HepG2 (cell line): ENCODE measurements around the gene TRIO. TPM values are rescaled to one million over a fixed set of nuclear protein-coding genes. Genes with fewer than 3 reads are reported as not detected.

ENCODE experiments used
- ATAC-seq: fragments of 200-7000 bp; cut with Tn5 transposase; 3 replicates; pipeline ENCODE4 v1.9.1; 2020; ENCODE audit warnings: mild to moderate bottlenecking, moderate library complexity
- BruUV-seq: library from RNA; stranded (reverse); fragments of 400-500 nt; replicated peaks from 2 replicates; lab custom pipeline; 2021; lab: Mats Ljungman, UMichigan
- CTCF ChIA-PET: fragments of 300-600 bp; formaldehyde crosslinking; extraction: SDS; loops from one replicate; lab custom pipeline; 2021; ENCODE audit warnings: low total read pairs, inconsistent platforms, low intra/inter-chr PET ratio; lab: Yijun Ruan, JAX
- POLR2A ChIA-PET: fragments of 350-600 bp; sonication (Branson Sonifier 250); formaldehyde crosslinking; loops from one replicate; lab custom pipeline; 2020; ENCODE audit warnings: antibody characterized with exemption, inconsistent platforms; lab: Yijun Ruan, JAX
- DNase-seq: peaks from one replicate; pipeline ENCODE4 v3.0.0-alpha.2; 2015; ENCODE audit warnings: low spot score
- FAIRE-seq: peaks from 3 replicates; lab custom pipeline; 2011; peaks lifted over from hg19 to GRCh38; lab: Jason Lieb, UNC
- H2AFZ ChIP-seq: one replicate; pipeline ENCODE4 v1.6.1; 2011; ENCODE audit warnings: low read length, inconsistent platforms
- H3K27ac ChIP-seq: fragments of 300-600 bp; 3 replicates; pipeline ENCODE4 v1.8.0; 2011; ENCODE audit warnings: mixed run types, mild to moderate bottlenecking, mixed read lengths, low read length, inconsistent platforms; ENCODE audit not compliant: insufficient read depth; ENCODE audit errors: extremely low read length
- H3K27me3 ChIP-seq, 2 experiments: fragments of 200-600 bp in 1 of 2; 2 replicates in 1 of 2; 3 replicates in 1 of 2; pipeline versions ENCODE4 v1.6.0 to v1.8.0; 2011; ENCODE audit warnings: low read length in 2 of 2, mild to moderate bottlenecking in 2 of 2, moderate library complexity in 2 of 2, inconsistent platforms in 1 of 2; ENCODE audit not compliant: insufficient read depth in 2 of 2, control insufficient read depth in 1 of 2
- H3K36me3 ChIP-seq, 2 experiments: fragments of 200-600 bp in 1 of 2; replicated peaks in 1 of 2; 2 replicates in 1 of 2; 3 replicates in 1 of 2; pipeline versions ENCODE4 v1.5.1 to v1.8.0; 2011; ENCODE audit warnings: low read length in 2 of 2, inconsistent platforms in 1 of 2; ENCODE audit not compliant: insufficient read depth in 2 of 2, control insufficient read depth in 1 of 2
- H3K4me1 ChIP-seq: 2 replicates; pipeline ENCODE4 v1.5.1; 2012; ENCODE audit warnings: low read length, inconsistent platforms; ENCODE audit not compliant: insufficient read depth
- H3K4me2 ChIP-seq: 2 replicates; pipeline ENCODE4 v1.6.0; 2011; ENCODE audit warnings: low read depth, low read length, inconsistent platforms
- H3K4me3 ChIP-seq, 3 experiments: fragments of 200-600 bp in 1 of 3; sonication (generic), shearing (Covaris generic) in 1 of 3; replicated peaks in 1 of 3; 2 replicates each; pipeline ENCODE4 v1.5.1; 2011 to 2016; ENCODE audit warnings: low read length in 3 of 3, inconsistent platforms in 2 of 3, low read depth in 2 of 3, mild to moderate bottlenecking in 2 of 3, control low read depth in 1 of 3, mixed read lengths in 1 of 3; ENCODE audit not compliant: insufficient read depth in 1 of 3
- H3K79me2 ChIP-seq: one replicate; pipeline ENCODE4 v1.6.1; 2011; ENCODE audit warnings: low read length, inconsistent platforms; ENCODE audit not compliant: insufficient read depth
- H3K9ac ChIP-seq: 2 replicates; pipeline ENCODE4 v1.6.0; 2011; ENCODE audit warnings: mild to moderate bottlenecking, low read depth, low read length, inconsistent platforms; ENCODE audit not compliant: insufficient read depth
- H3K9me3 ChIP-seq: 2 replicates; pipeline ENCODE4 v1.5.1; 2012; ENCODE audit warnings: mild to moderate bottlenecking, low read length
- H4K20me1 ChIP-seq: 2 replicates; pipeline ENCODE4 v1.6.0; 2011; ENCODE audit warnings: inconsistent platforms, mild to moderate bottlenecking, low read length, moderate library complexity; ENCODE audit not compliant: insufficient read depth
- ARID2 ChIP-seq: sonication (generic); formaldehyde crosslinking; IDR thresholded peaks from 2 replicates; pipeline ENCODE4 v1.8.1; 2022; ENCODE audit warnings: mild to moderate bottlenecking, missing genetic modification reagents, borderline replicate concordance
- CHD4 ChIP-seq: fragments of 200-600 bp; sonication (generic); IDR thresholded peaks from 2 replicates; pipeline ENCODE4 v1.7.0; 2017; ENCODE audit warnings: mild to moderate bottlenecking, low read length, borderline replicate concordance
- SIN3B ChIP-seq: fragments of 150-350 bp; IDR thresholded peaks from 2 replicates; pipeline ENCODE4 v1.6.1; 2014; ENCODE audit warnings: low read length
- ZKSCAN5 ChIP-seq: sonication (generic); formaldehyde crosslinking; IDR thresholded peaks from 2 replicates; pipeline ENCODE4 v1.5.1; 2020; ENCODE audit warnings: mild to moderate bottlenecking, missing genetic modification reagents
- ZNF17 ChIP-seq: sonication (generic); formaldehyde crosslinking; IDR thresholded peaks from 2 replicates; pipeline ENCODE4 v1.5.0; 2020; ENCODE audit warnings: mild to moderate bottlenecking, missing genetic modification reagents
- ZNF567 ChIP-seq: sonication (generic); formaldehyde crosslinking; IDR thresholded peaks from 2 replicates; pipeline ENCODE4 v1.8.1; 2023; ENCODE audit warnings: mild to moderate bottlenecking, missing genetic modification reagents, borderline replicate concordance
- WGBS: methylation state at CpG from one replicate; pipeline ENCODE4 v1.1.6; 2017; ENCODE audit warnings: low lambda C conversion rate; 5-methylcytosine and 5-hydroxymethylcytosine counted together
- in situ Hi-C: cut with HindIII; loops from 2 replicates; pipeline ENCODE4 v1.10.0; 2017; ENCODE audit warnings: low pct_unique_long_range_greater_than_20kb; ENCODE audit not compliant: extremely low pct_ligation_motif_present
- intact Hi-C: fragments of 100-400 bp; cut with micrococcal nuclease; formaldehyde crosslinking; loops from one replicate; pipeline ENCODE4 v1.10.0; 2022; ENCODE audit not compliant: unreplicated experiment
- polyA plus RNA-seq, 8 experiments: library from polyadenylated mRNA; depleted of rRNA in 3 of 8; stranded (reverse) in 7 of 8; unstranded in 1 of 8; fragments of >200 nt; fragmentation: Illumina TruSeq in 4 of 8; extraction: Trizol in 4 of 8; gene quantifications; 2 replicates each; pipeline versions ENCODE4 v1.2.1 to v1.2.3, GENCODE V29; 2011 to 2016; ENCODE audit warnings: low read depth in 4 of 8, missing spikeins in 1 of 8, mixed read lengths in 1 of 8; ENCODE audit not compliant: insufficient read depth in 1 of 8
- total RNA-seq, 5 experiments: library from RNA; depleted of rRNA; stranded (reverse); fragments of >200 nt; fragmentation: Illumina TruSeq; extraction: Trizol; gene quantifications; 2 replicates each; pipeline ENCODE4 v1.2.3, GENCODE V29; 2016; ENCODE audit warnings: low read depth in 1 of 5
- TF ChIP-seq, protein P1 (sequence below): sonication (generic); formaldehyde crosslinking; IDR thresholded peaks from 2 replicates; pipeline ENCODE4 v1.9.0; 2021; ENCODE audit warnings: missing genetic modification reagents, borderline replicate concordance
- TF ChIP-seq, protein P2 (sequence below): sonication (generic); formaldehyde crosslinking; IDR thresholded peaks from 2 replicates; pipeline ENCODE4 v1.4.0; 2020; ENCODE audit warnings: missing genetic modification reagents, borderline replicate concordance
- TF ChIP-seq, protein P3 (sequence below): sonication (generic); formaldehyde crosslinking; IDR thresholded peaks from 2 replicates; pipeline ENCODE4 v1.5.1; 2020; ENCODE audit warnings: missing genetic modification reagents, mild to moderate bottlenecking, borderline replicate concordance
- TF ChIP-seq, protein P4 (sequence below): sonication (generic); formaldehyde crosslinking; IDR thresholded peaks from 2 replicates; pipeline ENCODE4 v1.5.0; 2020; ENCODE audit warnings: missing genetic modification reagents, mild to moderate bottlenecking, borderline replicate concordance
- TF ChIP-seq, protein P5 (sequence below): IDR thresholded peaks from 2 replicates; pipeline ENCODE4 v1.6.1; 2016; ENCODE audit warnings: missing compliant biosample characterization, missing genetic modification reagents, borderline replicate concordance

The TRIO gene
- total and polyA plus RNA-seq, 2 of the 13 experiments (the other 11 are each of a cell fraction or from before 2014, with no cell fraction given): 45.2 to 45.9 TPM

DNA sequence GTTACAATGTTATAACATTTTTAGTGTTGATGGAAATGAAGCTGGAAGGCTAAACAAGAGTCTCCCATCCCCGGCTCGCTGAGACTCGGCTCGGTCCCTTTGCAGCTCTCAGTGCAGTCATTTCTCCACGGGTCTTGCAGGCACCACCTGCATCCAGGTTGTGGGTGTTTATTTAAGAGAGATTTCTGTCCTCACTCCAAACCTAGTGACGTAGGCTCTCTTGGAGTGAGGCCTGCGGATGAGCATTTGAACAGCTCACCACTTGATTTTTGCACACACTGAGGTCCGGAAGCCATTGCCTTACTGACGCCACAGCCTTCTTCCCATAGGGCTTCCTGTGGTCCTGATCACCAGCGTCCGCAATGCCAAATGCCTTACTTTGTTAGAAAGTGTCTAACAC, 240.8 kb downstream of the TRIO start:
- H3K27ac ChIP-seq: no peak overlapping the region
- H3K4me3 ChIP-seq: no peak overlapping the region
- no peaks in the 10 kb centered on the region for H3K27me3 ChIP-seq
- TF ChIP-seq, protein P1, sequence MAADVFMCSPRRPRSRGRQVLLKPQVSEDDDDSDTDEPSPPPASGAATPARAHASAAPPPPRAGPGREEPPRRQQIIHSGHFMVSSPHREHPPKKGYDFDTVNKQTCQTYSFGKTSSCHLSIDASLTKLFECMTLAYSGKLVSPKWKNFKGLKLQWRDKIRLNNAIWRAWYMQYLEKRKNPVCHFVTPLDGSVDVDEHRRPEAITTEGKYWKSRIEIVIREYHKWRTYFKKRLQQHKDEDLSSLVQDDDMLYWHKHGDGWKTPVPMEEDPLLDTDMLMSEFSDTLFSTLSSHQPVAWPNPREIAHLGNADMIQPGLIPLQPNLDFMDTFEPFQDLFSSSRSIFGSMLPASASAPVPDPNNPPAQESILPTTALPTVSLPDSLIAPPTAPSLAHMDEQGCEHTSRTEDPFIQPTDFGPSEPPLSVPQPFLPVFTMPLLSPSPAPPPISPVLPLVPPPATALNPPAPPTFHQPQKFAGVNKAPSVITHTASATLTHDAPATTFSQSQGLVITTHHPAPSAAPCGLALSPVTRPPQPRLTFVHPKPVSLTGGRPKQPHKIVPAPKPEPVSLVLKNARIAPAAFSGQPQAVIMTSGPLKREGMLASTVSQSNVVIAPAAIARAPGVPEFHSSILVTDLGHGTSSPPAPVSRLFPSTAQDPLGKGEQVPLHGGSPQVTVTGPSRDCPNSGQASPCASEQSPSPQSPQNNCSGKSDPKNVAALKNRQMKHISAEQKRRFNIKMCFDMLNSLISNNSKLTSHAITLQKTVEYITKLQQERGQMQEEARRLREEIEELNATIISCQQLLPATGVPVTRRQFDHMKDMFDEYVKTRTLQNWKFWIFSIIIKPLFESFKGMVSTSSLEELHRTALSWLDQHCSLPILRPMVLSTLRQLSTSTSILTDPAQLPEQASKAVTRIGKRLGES (CRISPR knock-in tag): no peak
- no peak for TF ChIP-seq ZNF567 (CRISPR knock-in tag)
- TF ChIP-seq, protein P2, sequence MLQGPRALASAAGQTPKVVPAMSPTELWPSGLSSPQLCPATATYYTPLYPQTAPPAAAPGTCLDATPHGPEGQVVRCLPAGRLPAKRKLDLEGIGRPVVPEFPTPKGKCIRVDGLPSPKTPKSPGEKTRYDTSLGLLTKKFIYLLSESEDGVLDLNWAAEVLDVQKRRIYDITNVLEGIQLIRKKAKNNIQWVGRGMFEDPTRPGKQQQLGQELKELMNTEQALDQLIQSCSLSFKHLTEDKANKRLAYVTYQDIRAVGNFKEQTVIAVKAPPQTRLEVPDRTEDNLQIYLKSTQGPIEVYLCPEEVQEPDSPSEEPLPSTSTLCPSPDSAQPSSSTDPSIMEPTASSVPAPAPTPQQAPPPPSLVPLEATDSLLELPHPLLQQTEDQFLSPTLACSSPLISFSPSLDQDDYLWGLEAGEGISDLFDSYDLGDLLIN: no peak
- TF ChIP-seq ARID2 (CRISPR knock-in tag): no peak
- TF ChIP-seq, protein P3, sequence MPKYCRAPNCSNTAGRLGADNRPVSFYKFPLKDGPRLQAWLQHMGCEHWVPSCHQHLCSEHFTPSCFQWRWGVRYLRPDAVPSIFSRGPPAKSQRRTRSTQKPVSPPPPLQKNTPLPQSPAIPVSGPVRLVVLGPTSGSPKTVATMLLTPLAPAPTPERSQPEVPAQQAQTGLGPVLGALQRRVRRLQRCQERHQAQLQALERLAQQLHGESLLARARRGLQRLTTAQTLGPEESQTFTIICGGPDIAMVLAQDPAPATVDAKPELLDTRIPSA (CRISPR knock-in tag): no peak
- TF ChIP-seq, protein P4, sequence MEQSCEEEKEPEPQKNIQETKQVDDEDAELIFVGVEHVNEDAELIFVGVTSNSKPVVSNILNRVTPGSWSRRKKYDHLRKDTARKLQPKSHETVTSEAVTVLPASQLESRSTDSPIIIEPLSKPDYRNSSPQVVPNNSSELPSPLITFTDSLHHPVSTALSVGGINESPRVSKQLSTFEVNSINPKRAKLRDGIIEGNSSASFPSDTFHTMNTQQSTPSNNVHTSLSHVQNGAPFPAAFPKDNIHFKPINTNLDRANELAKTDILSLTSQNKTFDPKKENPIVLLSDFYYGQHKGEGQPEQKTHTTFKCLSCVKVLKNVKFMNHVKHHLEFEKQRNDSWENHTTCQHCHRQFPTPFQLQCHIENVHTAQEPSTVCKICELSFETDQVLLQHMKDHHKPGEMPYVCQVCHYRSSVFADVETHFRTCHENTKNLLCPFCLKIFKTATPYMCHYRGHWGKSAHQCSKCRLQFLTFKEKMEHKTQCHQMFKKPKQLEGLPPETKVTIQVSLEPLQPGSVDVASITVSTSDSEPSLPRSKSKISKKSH (CRISPR knock-in tag): no peak
- TF ChIP-seq ZKSCAN5 (CRISPR knock-in tag): no peak
- TF ChIP-seq ZNF17 (CRISPR knock-in tag): no peak
- TF ChIP-seq, protein P5, sequence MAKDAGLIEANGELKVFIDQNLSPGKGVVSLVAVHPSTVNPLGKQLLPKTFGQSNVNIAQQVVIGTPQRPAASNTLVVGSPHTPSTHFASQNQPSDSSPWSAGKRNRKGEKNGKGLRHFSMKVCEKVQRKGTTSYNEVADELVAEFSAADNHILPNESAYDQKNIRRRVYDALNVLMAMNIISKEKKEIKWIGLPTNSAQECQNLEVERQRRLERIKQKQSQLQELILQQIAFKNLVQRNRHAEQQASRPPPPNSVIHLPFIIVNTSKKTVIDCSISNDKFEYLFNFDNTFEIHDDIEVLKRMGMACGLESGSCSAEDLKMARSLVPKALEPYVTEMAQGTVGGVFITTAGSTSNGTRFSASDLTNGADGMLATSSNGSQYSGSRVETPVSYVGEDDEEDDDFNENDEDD (CRISPR knock-in tag): no peak
- TF ChIP-seq CHD4: no peak
- TF ChIP-seq SIN3B: no peak
- no peak for ATAC-seq
- no TSS peak for BruUV-seq
- H3K9me3 ChIP-seq: no peaks in the 10 kb centered on the region
- no peaks in the 10 kb centered on the region for H3K79me2 ChIP-seq
- WGBS: 94% methylated on average over 10 of the region's 11 CpGs
- no peaks in the 10 kb centered on the region for H4K20me1 ChIP-seq
- POLR2A ChIA-PET: no interaction called here
- in situ Hi-C loops: no loop called here
- H3K4me2 ChIP-seq: no peak overlapping the region
- H2AFZ ChIP-seq: no peak overlapping the region
- no peak for DNase-seq
- H3K4me1 ChIP-seq: no peaks in the 10 kb centered on the region
- FAIRE-seq: no peak
- CTCF ChIA-PET: no interaction called here
- peaks cover 18 to 86% of the 10 kb centered on the region in 2 experiments for H3K36me3 ChIP-seq
- H3K9ac ChIP-seq: no peak overlapping the region
- intact Hi-C loops: no loop called here
